Astrocyte of the hippocampus (primary cell): ENCODE data around the gene CMTM4.
"Not testable (repeated sequence)": the region's sequence is repeated elsewhere in the genome, so short reads cannot be mapped to it uniquely, and the experiment has no call there.

Source experiments
- DNase-seq: peaks from one replicate; pipeline ENCODE4 v3.0.0; 2011; ENCODE audit warnings: low read depth, low spot score

The CMTM4 gene

DNA sequence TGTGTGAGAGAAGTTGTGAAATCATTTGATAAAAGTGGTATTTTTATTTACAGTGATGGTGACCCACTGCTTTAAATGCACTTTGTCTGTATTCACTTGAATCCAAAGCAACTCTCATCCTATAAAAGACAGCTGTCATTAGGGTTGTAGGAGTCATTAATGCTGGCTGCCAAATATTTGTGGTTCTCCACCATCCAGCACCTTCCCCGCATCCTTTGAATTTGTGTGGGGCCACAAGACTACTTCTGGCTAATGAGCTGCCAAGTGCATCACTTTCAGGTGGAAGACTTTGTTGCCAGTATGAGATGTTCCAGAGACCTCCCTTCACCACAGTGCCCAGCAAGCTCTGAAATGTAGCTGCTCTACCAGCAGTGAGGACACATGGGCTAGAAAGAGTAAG is 48.7 kb downstream of the CMTM4 start:
- DNase-seq: no peak

DNA sequence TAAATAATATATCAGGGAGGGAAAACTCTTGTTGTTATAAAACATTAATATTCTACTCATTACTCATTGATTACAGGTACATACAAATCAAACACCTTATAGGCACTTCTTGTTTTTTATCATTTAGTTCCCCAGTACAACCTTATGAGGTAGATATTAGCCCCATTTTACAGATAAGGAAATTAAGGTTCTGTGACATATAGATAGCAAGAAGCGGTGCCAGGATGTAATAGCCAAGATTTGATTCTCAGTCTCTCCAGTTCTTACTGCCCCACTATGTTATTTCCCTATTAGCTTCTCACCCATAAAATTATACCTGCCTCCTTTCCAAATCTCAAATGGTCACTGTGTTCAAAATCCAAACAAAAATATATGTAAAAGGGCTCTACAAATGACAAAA is 55.2 kb downstream of the CMTM4 start:
- DNase-seq: no peak

DNA sequence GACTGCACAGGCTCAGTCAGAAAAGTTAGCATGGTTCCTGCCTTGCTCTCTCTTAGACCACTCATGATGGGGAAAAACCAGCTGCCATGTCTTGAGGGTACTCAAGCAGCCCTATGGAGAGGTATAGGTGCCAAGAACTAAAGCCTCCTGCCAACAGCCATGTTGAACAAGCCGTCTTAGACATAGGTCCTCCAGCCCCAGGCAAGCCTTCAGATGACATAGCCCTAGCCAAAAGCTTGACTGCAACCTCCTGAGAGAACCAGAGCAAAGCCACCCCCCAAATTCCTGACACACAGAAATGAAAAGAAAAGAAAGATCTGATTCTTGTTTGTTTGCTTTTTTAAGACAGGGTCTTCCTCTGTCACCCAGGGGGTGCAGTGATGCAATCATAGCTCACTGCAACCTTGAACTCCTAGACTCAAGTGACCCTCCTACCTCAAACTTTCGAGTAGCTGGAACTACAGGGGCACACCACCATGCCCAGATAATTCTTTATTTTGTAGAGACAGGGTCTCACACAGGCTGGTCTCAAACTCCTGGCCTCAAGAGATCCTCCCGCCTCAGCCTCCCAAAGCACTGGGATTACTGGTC is 55.7 kb downstream of the CMTM4 start:
- no peak for DNase-seq

DNA sequence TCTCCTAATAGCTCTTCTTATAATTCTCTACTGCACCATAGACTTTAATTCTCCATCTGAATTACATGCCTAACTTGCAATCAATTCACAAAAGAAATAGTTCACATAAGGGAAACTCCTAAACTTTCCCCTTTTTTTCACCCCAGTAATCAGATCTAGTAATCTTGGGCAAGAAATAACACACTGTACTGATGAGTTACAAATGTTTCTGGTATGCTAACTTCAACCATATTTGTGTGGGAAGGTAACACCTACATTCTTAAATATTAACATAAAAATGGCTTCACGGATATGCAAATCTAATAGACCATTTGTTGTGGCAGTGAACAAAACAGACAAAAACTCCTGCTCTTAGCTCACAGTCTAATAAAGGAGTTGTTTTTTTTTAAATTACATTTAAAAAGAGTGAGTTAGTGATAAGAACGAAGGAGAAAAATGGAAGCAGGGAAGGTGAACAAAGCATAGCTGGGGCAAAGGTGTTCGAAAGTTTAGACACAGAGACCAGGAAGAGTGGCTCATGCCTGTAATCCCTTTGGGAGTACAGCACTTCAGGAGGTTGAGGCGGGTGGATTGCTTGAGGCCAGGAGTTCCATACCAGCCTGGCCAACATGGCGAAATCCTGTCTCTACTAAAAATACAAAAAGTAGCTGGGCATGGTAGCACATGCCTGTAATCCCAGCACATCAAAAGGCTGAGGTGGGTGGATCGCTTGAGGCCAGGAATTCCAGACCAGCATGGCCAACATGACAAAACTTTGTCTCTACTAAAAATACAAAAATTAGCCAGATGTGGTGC is 57.3 kb downstream of the CMTM4 start:
- DNase-seq: peak; percentile 48

DNA sequence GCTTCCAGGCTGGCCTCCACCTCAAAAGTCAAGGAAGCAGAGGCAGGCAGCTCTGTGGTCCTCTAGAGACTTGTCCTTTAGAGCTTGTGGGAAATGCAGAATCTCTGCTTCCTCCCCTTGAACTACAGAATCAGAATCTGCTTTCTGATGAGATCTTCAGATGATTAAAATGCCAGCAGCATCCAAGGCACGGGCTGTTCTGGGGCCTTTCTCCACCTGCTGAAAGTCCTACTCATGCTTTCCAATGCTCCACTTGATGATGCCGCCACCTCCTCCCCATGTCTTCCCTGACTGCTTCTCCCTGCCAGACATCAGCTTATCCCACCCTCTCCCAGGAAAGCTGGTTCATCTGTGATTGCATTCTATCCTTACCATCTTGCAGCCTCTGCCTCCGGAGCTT is 58.7 kb downstream of the CMTM4 start:
- no peak for DNase-seq

DNA sequence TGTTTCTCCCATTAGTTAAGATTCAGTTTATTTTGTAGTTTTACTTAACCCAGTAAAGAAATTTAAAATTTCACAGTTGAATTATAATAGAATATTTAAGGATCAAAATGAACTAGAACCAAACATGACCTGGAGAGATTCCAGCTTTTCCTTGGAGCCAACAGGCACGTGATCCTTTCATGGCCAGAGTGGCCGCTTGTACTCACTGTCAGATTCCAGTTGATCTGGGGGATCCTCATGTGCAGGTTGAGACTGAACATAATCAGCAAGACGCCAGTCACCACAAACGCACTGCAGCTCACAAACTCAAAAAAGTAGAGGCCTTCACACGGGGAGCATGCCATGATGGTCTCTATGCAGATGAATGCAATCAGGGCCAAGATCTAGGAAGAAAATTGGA is 60.3 kb downstream of the CMTM4 start:
- no peak for DNase-seq

DNA sequence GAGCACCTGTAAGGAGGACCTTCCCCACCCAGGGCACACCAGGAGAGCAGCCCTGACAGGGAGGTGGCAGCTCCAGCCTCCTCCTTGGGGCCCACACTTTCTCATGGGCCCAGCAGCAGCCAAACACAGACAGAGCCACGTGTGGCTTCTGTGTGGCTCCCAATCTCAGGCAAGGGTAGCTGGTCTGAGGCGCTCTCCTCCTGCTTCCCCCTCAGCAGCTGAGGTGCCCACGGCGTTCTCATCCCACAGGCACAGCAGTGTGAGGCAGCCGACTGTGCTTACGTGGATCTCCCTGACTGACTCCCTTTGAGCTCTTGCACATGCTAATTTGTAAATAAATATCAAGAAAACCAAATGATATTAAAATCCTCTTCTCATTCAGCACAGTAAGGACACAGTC is 61.1 kb downstream of the CMTM4 start:
- DNase-seq: no peak

DNA sequence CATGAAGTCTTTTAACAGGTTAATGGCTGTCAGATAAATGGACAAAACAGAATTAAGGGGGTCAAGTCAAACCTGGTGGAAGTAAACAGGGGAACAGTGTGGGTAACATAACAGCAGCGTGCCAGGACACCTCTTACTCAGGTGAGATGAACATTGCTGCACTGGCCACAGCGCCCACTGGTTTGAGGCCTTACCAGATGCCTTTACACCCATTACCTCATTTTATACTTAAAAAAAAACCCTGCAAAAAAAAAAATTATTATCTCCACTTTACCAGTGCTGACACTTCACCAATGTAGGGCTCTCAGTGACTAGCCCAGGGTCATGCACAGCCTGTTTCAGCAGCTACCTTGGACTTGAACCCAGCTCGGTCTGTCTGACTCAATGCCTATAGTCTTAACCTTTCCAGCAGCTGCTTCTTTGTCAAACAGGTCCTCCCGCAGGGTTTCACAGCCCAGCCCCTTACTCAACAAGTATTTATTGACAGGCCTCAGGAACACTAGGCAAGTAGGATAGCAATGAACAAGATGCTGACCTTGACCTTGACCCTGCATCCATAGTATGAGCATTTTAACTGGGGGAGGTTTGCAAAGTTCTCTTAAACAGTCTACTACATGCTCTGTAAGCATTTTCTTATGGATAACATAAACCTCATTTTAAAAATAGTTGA is 61.9 kb downstream of the CMTM4 start:
- no peak for DNase-seq

DNA sequence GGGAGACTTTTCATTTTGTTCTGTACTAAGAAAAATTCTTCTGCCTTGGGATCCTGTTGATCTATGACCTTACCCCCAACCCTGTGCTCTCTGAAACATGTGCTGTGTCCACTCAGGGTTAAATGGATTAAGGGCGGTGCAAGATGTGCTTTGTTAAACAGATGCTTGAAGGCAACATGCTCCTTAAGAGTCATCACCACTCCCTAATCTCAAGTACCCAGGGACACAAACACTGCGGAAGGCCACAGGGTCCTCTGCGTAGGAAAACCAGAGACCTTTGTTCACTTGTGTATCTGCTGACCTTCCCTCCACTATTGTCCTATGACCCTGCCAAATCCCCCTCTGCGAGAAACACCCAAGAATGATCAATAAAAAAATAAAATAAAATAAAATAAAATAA is 65.0 kb downstream of the CMTM4 start:
- DNase-seq: not testable (repeated sequence)

DNA sequence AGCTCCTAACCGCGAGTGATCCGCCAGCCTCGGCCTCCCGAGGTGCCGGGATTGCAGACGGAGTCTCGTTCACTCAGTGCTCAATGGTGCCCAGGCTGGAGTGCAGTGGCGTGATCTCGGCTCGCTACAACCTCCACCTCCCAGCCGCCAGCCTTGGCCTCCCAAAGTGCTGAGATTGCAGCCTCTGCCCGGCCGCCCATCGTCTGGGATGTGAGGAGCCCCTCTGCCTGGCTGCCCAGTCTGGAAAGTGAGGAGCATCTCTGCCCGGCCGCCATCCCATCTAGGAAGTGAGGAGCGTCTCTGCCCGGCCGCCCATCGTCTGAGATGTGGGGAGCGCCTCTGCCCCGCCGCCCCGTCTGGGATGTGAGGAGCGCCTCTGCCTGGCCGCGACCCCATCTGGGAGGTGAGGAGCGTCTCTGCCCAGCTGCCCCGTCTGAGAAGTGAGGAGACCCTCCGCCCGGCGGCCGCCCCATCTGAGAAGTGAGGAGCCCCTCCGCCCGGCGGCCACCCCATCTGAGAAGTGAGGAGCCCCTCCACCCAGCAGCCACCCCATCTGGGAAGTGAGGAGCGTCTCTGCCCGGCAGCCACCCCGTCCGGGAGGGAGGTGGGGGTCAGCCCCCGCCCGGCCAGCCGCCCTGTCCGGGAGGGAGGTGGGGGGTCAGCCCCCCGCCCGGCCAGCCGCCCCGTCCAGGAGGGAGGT is 65.8 kb downstream of the CMTM4 start:
- DNase-seq: not testable (repeated sequence)

DNA sequence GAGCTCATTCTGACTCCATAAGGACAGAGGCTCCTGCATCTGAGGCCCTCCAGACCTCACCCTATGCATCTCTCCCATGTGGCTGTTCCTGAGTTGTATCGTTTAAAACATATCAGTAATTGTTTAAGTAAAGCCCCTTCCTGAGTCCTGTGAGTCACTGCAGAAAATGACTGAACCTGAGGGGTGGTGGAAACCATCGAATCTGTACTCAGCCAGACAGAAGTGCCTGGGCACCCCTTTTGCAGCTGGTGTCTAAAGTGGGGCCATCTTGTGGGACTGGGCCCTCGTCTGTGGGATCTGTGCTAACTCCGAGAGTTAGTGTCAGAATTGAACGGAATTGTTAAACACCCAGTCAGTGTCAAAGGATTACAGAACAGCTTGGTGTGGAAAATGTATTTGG is 66.7 kb downstream of the CMTM4 start:
- DNase-seq: no peak

DNA sequence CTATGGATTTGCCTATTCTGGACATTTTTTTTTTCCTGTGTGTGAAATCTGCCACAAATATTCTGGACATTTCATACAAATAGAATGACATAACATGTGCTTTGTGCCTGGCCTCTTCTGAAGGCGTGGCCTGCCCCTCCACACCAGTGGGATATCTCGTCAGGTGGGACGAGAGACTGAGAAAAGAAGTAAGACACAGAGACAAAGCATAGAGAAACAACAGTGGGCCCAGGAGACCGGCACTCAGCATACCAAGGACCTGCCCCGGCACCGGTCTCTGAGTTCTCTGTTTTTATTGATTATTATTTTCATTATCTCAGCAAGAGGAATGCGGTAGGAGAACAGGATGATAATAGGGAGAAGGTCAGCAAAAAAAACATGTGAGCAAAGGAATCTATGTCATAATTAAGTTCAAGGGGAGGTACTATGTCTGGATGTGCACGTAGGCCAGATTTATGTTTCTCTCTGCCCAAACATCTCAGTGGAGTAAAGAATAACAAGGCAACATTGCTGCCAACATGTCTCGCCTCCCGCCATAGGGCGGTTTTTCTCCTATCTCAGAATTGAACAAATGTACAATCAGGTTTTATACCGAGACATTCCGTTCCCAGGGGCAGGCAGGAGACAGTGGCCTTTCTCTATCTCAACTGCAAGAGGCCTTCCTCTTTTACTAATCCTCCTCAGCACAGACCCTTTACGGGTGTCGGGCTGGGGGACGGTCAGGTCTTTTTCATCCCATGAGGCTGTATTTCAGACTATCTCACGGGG is 68.7 kb downstream of the CMTM4 start:
- not testable (repeated sequence) for DNase-seq

DNA sequence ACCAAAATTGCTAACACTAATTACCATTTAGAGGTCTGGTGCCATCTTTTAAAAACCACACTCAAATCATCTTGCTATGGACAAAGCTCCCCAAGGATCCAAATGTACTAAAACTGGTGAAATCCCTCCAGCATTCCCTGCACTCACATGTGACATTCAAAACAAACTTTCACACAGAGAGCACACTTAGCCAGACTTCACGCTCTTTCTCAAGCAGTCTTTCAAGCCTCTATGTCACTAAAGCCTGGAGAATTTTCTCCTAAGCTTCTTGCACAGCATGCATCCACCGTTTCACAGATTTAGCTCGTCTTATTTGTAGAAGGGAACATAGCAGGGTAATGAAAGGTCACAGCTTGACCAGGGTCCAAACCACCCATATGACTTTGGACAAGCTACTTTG is 72.8 kb downstream of the CMTM4 start:
- no peak for DNase-seq

DNA sequence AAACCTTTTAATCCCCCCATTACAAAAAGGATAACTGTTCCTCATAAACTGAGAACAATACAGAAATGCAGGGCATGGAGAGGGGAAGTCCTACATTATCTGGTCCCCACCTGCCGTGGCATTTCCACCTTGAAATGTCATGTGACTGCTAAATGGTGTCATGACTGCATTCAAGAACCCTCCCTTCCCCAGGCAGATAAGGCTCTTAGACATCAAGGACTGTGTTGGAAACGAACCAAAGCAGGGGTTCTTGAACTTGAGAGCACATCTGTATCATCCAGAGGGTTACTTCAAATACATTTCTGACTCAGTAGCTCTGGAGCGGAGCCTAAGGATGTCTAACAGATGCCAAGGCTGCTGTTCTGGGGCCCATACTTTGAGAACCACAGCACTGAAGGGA is 73.7 kb downstream of the CMTM4 start:
- DNase-seq: no peak

DNA sequence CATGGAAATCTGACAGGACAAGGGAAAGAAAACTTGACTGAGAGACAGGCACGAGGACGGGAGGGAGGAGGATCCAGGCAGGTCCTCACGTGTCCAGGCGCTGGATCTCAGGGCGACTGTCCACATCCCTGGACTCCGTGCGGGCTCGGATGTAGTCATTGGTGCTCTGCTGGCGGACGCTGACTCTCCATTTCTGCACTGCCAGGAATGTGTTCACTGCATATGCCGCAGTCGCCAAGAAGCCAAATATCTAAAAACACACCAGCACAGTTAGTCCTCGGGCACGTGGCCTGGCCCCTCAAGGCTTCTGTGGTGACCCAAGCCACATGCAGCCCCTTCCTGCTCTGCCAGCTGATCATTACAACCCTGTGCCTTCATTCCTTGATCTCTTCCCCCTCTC is 74.6 kb downstream of the CMTM4 start:
- no peak for DNase-seq

DNA sequence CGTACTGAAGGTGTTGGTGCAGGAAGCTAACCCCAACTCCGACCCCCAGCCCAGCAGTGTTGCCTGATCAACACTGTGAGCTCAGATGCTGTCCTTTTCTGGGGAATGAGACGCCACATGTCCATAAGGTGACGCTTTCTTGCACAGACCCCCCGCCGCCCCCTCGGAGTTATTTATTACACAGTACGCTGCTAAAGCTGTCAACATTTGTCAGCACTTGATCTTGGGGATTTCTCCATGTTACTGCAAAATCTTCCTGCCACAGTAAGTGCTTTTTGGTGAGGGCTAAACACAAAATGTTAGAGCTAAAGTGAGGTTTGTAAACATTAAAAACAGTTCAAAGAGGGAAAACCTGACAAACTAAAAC is 76.1 kb downstream of the CMTM4 start:
- DNase-seq: no peak

DNA sequence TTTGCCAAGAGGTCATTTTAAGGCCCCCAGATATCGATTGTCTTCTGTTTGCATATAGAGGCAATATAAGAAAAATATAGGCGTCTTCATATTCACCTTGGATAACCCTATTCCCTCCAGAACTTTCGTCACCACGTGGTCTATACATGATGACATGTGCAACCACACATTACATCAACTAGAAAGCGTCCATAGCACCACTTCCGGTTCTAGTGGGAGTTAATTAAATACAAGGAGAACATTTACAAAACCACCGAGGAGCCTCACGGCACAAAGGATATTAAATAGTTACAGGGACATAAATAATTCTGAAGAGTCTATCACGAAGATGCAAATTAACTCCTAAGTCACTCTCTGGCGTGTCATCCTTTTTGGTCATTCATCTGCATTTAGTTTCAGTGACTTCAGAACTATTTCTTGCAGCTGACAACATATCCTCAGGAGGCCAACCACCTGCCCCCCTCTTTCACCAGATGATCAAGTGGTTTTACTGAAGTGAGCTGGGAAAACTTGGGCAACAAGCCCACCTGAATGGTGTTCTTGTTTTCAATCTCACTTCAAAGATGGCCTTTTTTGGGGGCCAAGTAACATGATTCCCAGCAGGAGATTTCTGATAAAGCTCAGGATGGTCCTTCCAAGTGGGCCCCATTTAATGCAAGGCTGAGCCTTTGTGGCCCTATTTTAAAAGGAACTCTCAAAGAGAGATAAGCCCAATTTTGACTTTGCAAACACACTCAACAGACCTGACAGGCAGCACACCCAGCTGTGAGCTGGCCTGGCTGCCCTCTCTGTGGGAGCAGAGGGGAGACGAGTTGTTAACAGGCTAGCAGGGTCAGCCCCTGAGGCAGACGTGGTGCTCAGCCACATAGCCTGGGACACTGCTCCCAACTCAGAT is 76.8 kb downstream of the CMTM4 start:
- peak; percentile 64 for DNase-seq

DNA sequence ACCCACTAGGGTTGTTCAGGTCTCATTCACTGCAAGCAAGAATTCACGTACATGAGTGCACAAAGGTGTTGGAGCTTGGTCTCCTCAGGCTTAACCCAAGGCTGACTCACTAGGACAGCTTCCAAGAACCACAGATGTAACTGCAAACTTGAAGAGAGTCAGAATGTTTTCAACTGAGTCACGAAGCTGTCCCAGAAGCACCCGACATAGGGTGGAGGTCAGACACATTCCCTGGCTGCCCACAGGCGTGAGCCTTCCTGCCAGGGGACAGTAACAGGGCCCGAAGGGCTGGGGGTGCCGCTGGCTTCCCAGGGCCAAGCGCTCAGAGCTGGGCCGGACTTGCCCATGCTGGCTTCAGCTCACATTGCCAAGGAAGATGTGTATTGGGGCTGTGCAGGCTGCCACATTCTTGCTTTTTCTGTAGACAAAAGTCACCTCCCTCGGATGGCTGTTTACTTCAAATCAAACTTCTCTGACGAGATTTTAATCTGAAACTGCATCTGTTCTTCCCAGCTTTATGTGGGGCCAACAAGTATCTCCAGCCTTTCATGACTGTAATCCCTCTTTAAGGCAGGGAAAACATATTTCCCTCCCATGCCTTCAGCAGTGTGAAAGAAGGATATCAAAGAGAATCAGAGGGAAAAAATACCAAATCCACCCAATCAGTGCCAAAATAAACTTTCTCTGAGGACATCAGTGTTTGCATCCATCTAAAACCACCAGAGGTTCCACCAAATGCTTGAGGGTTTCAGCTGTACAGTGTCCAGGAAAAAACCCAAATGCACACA is 77.8 kb downstream of the CMTM4 start:
- peak; percentile 96 for DNase-seq

DNA sequence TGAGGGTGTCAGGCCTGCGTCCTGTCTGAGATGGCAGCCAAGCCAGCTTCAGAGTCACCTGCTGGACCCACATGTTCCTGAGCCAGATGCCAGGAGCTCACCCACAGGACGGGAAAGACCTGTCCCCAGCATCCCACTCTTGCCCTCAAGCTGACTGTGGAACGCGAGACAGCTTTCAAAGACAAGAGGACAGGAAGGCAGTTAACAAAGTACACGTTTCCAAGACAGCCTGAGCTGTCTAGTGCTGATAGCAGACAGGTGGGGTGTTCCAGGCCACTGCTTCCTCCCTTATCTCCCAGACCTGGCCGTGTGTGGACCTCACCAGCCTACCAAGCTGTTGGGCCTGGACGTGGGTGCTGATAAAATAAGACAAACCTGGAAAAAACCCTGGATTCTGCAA is 78.8 kb downstream of the CMTM4 start:
- peak; percentile 26 for DNase-seq

DNA sequence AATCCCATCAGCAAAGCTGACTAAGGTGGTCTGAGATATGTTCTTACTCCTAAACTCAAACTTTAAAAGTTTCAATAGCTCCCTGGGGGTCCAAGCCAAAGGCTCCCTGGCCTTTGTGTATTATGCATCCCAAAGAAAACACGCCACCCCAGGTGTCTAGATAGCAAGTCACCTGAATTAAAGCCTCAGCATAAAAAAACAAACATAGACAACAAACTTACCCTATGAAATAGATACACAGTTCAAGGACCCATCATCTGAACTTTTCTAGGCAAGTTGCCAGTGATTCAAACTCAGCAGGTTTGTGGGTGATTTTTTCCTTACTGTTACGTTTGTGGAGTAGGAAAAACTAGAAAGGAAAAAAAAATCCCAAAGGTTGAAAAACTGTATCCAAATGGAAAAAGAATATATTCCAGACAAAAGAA is 79.5 kb downstream of the CMTM4 start:
- no peak for DNase-seq
